Gastroesophageal sphincter (tissue), 4 donors: Measurements from ENCODE around the gene UQCC2. TPM values are rescaled to one million over a fixed set of nuclear protein-coding genes. Genes with fewer than 3 reads are reported as not detected.

Source experiments
- ATAC-seq: fragments of 150-250 bp; one replicate; pipeline ENCODE4 v1.9.1; 2016; ENCODE audit warnings: mild to moderate bottlenecking, moderate library complexity
- H3K27ac ChIP-seq, 4 donors: fragments of 200-600 bp; sonication (generic) in 3 of 4; 1 replicate in 3 of 4; 2 replicates in 1 of 4; pipeline ENCODE4 v1.5.1; 2016 to 2019
- H3K27me3 ChIP-seq: fragments of 200-600 bp; sonication (generic); one replicate; pipeline ENCODE4 v1.5.1; 2019
- H3K36me3 ChIP-seq, 2 donors: fragments of 200-600 bp; sonication (generic); one replicate each; pipeline ENCODE4 v1.5.1; 2019; ENCODE audit warnings: control low read depth in 1 of 2
- H3K4me1 ChIP-seq, 3 donors: fragments of 200-600 bp; sonication (generic); 1 replicate in 2 of 3; 2 replicates in 1 of 3; pipeline ENCODE4 v1.5.1; 2016 to 2019; ENCODE audit warnings: control low read depth in 2 of 3
- H3K4me3 ChIP-seq, 2 donors: fragments of 200-600 bp; sonication (generic); one replicate each; pipeline ENCODE4 v1.5.1; 2019; ENCODE audit warnings: mild to moderate bottlenecking in 1 of 2, moderate library complexity in 1 of 2
- H3K9me3 ChIP-seq, 3 donors: fragments of 200-600 bp; sonication (generic); one replicate each; pipeline ENCODE4 v1.5.1; 2017 to 2019; ENCODE audit warnings: control low read depth in 2 of 3
- EP300 ChIP-seq: sonication (generic); formaldehyde crosslinking; IDR thresholded peaks from one replicate; pipeline ENCODE4 v1.6.1; 2017; ENCODE audit warnings: antibody characterized with exemption, mild to moderate bottlenecking
- POLR2A ChIP-seq, 2 donors: fragments of 450-650 bp; IDR thresholded peaks; one replicate each; pipeline ENCODE4 v1.6.1; 2017; ENCODE audit warnings: antibody characterized with exemption in 2 of 2, mild to moderate bottlenecking in 2 of 2, moderate library complexity in 1 of 2
- POLR2AphosphoS5 ChIP-seq: sonication (generic); formaldehyde crosslinking; IDR thresholded peaks from one replicate; pipeline ENCODE4 v1.6.1; 2017; ENCODE audit warnings: antibody characterized with exemption
- WGBS, 2 donors: methylation state at CpG; one replicate each; pipeline ENCODE4 v1.1.5; 2018; ENCODE audit warnings: low coverage in 1 of 2; 5-methylcytosine and 5-hydroxymethylcytosine counted together
- total RNA-seq, 4 donors: library from RNA; depleted of rRNA; stranded (reverse); fragments of >200 nt; gene quantifications; one replicate each; pipeline ENCODE4 v1.1.0, GENCODE V29; 2016
- TF ChIP-seq, protein P1 (sequence below), 4 experiments: fragments of 200-600 bp in 2 of 4; fragments of 450-650 bp in 2 of 4; sonication (generic) in 1 of 4; IDR thresholded peaks; one replicate each; pipeline ENCODE4 v1.5.1; 2017 to 2019; ENCODE audit warnings: antibody characterized with exemption in 4 of 4, mild to moderate bottlenecking in 2 of 4, moderate library complexity in 2 of 4

Gene UQCC2
- total RNA-seq, 4 donors from 2014 or later, result 14.5 to 25.3 (median 17.7) TPM

DNA sequence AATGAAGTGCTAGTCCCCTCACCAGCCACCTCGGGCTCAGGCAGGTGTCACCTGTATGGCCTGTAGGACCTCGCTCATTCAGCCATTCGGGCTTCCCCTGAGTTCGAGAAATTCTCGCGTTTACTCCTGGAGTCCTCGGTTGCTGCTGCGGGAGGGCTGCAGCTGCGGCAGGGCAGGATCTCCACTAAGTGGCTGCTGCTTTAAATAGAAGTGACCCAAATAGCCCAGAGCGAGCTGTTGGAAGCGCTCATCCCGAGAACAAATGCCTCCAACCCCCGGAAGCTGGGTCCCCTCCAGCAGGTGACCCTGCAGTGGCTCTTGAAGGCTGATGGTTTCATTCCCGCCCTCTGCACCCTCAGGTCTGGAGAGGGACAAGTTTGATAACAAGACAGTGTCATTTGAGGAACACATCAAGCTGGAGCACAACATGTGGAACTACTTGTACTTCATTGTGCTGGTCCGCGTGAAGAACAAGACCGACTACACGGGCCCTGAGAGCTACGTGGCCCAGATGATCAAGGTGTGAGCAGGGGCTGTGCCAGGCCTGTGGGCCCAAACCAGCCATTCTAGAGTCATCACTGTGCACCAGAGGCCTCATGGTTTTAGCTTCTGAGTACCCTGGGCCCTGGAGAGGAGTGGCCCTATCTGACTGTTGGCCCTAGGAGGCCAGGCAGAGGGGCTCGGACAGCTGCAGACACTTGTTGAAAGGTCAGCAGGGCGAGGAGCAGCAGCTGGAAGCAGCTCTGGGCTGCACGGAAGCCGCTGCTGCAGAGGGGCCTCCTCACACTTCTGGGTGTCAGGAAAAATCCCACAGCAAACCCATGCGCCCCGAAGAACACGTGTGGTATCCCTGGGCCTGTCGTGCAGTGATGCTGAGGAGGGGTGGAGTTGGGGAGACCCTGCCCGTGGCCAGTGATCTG, 18.1 kb downstream of the UQCC2 start:
- H3K27ac ChIP-seq, result peak overlapping the region in 2 of 4 donors; percentile 54 to 63
- no peaks in the 10 kb centered on the region for H3K9me3 ChIP-seq
- TF ChIP-seq POLR2A (IDR thresholded peaks at IDR 0.05), result no peak
- TF ChIP-seq POLR2AphosphoS5, result no peak
- TF ChIP-seq EP300, result no peak
- TF ChIP-seq, protein P1, sequence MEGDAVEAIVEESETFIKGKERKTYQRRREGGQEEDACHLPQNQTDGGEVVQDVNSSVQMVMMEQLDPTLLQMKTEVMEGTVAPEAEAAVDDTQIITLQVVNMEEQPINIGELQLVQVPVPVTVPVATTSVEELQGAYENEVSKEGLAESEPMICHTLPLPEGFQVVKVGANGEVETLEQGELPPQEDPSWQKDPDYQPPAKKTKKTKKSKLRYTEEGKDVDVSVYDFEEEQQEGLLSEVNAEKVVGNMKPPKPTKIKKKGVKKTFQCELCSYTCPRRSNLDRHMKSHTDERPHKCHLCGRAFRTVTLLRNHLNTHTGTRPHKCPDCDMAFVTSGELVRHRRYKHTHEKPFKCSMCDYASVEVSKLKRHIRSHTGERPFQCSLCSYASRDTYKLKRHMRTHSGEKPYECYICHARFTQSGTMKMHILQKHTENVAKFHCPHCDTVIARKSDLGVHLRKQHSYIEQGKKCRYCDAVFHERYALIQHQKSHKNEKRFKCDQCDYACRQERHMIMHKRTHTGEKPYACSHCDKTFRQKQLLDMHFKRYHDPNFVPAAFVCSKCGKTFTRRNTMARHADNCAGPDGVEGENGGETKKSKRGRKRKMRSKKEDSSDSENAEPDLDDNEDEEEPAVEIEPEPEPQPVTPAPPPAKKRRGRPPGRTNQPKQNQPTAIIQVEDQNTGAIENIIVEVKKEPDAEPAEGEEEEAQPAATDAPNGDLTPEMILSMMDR (IDR thresholded peaks at IDR 0.05), result no peak
- no peak overlapping the region for H3K4me3 ChIP-seq
- WGBS, 2 donors, result 64 to 74% methylated on average over 5 to 12 of the region's 28 CpGs
- no peak for ATAC-seq
- H3K4me1 ChIP-seq, result peaks cover 0 to 65% (median 25%) of the 10 kb centered on the region in 3 donors
- H3K36me3 ChIP-seq, result peaks cover 0 to 91% of the 10 kb centered on the region in 2 donors
- no peaks in the 10 kb centered on the region for H3K27me3 ChIP-seq

DNA sequence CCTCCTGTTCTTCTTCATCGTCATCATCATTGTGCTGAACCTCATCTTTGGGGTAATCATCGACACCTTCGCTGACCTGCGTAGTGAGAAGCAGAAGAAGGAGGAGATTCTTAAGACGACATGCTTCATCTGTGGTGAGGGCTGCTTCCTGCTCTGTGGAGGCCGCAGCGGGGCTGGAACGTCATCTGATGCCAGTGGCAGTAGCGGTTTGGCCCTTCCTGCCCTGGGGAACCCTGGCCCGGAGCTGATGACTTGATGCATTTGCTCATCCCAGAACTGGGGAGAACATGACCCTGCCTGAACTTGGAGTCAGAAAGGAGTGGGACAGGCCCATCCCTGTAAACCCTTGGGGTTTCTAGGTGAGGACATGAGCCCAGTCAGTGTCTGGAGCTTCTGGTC, 18.7 kb downstream of the UQCC2 start:
- H3K4me1 ChIP-seq, result peaks cover 0 to 59% (median 25%) of the 10 kb centered on the region in 3 donors
- H3K27ac ChIP-seq, result no peak overlapping the region
- H3K4me3 ChIP-seq, result no peak overlapping the region
- H3K9me3 ChIP-seq, result no peaks in the 10 kb centered on the region
- no peak for ATAC-seq
- TF ChIP-seq POLR2AphosphoS5, result no peak
- TF ChIP-seq POLR2A (IDR thresholded peaks at IDR 0.05), result no peak
- TF ChIP-seq EP300, result no peak
- TF ChIP-seq, protein P1 (IDR thresholded peaks at IDR 0.05), result no peak
- H3K27me3 ChIP-seq, result no peaks in the 10 kb centered on the region
- 100% methylated on average over 1 to 2 of the region's 10 CpGs for WGBS, 2 donors
- H3K36me3 ChIP-seq, result peaks cover 0 to 91% of the 10 kb centered on the region in 2 donors

DNA sequence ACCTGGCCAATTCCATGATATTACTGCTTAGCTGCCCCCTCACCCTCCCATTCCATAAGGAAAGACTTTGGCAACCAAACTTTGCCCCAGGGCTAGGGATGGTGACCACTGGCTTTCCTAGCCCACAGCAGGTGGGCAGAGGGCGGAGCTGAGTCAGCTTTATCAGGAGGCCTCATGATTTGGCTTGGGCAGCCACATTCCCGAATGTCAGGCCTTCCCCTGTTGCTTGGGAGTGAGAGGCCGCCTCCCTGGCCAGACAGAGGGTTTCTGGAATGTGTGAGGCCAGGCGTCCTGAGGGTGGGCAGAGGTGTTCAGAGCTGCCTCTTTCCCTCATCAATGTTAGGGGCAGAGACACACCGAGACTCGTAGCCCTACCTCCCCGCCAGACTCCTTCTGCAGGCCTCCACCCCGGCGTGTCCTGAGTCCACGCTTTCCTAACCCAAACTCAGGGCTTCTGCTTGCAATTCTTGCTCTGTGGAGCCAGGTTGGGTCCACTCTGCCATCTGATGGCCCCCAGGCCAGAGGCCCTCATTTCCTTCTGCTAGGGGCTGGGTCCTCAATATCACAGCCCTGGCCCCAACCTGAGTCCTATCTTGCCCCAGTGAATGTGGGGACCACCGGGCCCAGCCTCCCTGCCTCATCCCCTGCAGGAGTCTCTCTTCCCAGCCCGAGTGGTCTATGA, 19.3 kb downstream of the UQCC2 start:
- H3K27ac ChIP-seq, result no peak overlapping the region
- H3K4me1 ChIP-seq, result peaks cover 0 to 53% (median 25%) of the 10 kb centered on the region in 3 donors
- no peaks in the 10 kb centered on the region for H3K27me3 ChIP-seq
- H3K9me3 ChIP-seq, result no peaks in the 10 kb centered on the region
- no peak overlapping the region for H3K4me3 ChIP-seq
- ATAC-seq, result no peak
- TF ChIP-seq, protein P1 (IDR thresholded peaks at IDR 0.05), result no peak
- TF ChIP-seq POLR2AphosphoS5 (no peak), POLR2A (IDR thresholded peaks at IDR 0.05) (no peak), EP300 (no peak)
- peaks cover 0 to 91% of the 10 kb centered on the region in 2 donors for H3K36me3 ChIP-seq
- 83 to 100% methylated on average over 5 to 11 of the region's 12 CpGs for WGBS, 2 donors

DNA sequence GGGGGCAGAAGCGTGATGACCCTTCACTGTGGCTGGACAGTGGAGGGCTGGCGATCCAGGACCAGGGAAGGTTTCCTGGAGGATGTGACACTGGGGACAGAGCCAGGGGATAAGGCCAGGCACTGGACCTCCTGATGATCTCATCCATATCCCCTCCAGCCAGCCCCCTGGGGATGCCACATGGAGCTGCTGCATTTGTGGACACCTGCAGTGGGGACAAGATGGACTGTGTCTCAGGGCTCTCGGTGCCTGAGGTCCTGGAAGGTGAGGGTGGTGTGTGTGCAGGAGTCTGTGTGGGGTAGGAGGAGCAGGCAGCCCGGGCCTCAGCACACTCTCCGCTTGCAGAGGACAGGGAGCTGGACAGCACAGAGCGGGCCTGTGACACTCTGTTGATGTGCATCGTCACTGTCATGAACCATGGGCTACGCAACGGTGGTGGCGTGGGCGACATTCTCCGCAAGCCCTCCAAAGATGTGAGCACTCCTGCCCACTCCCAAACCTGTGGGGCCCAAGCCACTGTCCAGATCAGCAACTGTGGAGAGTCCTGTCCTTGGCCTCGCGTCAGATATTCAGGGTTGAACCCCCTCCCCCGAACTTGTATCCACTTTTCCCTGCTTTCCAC, 19.9 kb downstream of the UQCC2 start:
- H3K27ac ChIP-seq, result no peak overlapping the region
- no peak overlapping the region for H3K4me3 ChIP-seq
- H3K36me3 ChIP-seq, result peaks cover 0 to 93% of the 10 kb centered on the region in 2 donors
- 53% methylated on average over 3 of the region's 15 CpGs; no CpG with 5 or more reads in 1 of the 2 donors for WGBS, 2 donors
- ATAC-seq, result no peak
- H3K9me3 ChIP-seq, result no peaks in the 10 kb centered on the region
- no peaks in the 10 kb centered on the region for H3K27me3 ChIP-seq
- no peak for TF ChIP-seq POLR2A (IDR thresholded peaks at IDR 0.05)
- TF ChIP-seq, protein P1 (IDR thresholded peaks at IDR 0.05), result no peak
- TF ChIP-seq EP300, result no peak
- no peak for TF ChIP-seq POLR2AphosphoS5
- peaks cover 0 to 47% (median 18%) of the 10 kb centered on the region in 3 donors for H3K4me1 ChIP-seq
